ENCODE data around the gene ARL15. TPM values are rescaled to one million over a fixed set of nuclear protein-coding genes. Genes with fewer than 3 reads are reported as not detected.
A peak's percentile ranks its signal among the peaks of the same experiment; 100 is the strongest.

ARL15 gene
- total RNA-seq, 2 experiments from 2014 or later = 5.7 to 6.3 TPM

GRCh38 chr5:54030981-54031380 lies 279.4 kb downstream of the ARL15 start:
- POLR2A ChIA-PET = no interaction called here
- Mint-ChIP-seq H3K9me3 (no peaks in the 10 kb centered on the region), H3K36me3 (ENCODE audit: low read depth) (peaks cover 3% of the 10 kb centered on the region), H3K4me3 (no peak overlapping the region), H3K27ac (no peak overlapping the region), H3K4me1 (ENCODE audit: low read depth) (no peaks in the 10 kb centered on the region), H3K27me3 (no peaks in the 10 kb centered on the region)
- no peak for DNase-seq
- CTCF ChIA-PET = no interaction called here
- ATAC-seq = no peak
- TF ChIP-seq, protein P1, sequence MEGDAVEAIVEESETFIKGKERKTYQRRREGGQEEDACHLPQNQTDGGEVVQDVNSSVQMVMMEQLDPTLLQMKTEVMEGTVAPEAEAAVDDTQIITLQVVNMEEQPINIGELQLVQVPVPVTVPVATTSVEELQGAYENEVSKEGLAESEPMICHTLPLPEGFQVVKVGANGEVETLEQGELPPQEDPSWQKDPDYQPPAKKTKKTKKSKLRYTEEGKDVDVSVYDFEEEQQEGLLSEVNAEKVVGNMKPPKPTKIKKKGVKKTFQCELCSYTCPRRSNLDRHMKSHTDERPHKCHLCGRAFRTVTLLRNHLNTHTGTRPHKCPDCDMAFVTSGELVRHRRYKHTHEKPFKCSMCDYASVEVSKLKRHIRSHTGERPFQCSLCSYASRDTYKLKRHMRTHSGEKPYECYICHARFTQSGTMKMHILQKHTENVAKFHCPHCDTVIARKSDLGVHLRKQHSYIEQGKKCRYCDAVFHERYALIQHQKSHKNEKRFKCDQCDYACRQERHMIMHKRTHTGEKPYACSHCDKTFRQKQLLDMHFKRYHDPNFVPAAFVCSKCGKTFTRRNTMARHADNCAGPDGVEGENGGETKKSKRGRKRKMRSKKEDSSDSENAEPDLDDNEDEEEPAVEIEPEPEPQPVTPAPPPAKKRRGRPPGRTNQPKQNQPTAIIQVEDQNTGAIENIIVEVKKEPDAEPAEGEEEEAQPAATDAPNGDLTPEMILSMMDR (IDR thresholded peaks at IDR 0.05) = no peak
- intact Hi-C loops (cut with micrococcal nuclease) = no loop called here

GRCh38 chr5:54024466-54024865 lies 285.9 kb downstream of the ARL15 start:
- no peak overlapping the region for H3K4me3 Mint-ChIP-seq
- TF ChIP-seq, protein P1 (IDR thresholded peaks at IDR 0.05) = no peak
- ATAC-seq (no peak), DNase-seq (no peak)
- intact Hi-C loops (cut with micrococcal nuclease) = no loop called here
- ChIA-PET POLR2A (no interaction called here), CTCF (no interaction called here)
- H3K27ac Mint-ChIP-seq = no peak overlapping the region
- H3K9me3 Mint-ChIP-seq = no peaks in the 10 kb centered on the region
- H3K36me3 Mint-ChIP-seq (ENCODE audit: low read depth) = no peaks in the 10 kb centered on the region
- peaks cover 30% of the 10 kb centered on the region for H3K4me1 Mint-ChIP-seq (ENCODE audit: low read depth)
- H3K27me3 Mint-ChIP-seq = no peaks in the 10 kb centered on the region

DNA sequence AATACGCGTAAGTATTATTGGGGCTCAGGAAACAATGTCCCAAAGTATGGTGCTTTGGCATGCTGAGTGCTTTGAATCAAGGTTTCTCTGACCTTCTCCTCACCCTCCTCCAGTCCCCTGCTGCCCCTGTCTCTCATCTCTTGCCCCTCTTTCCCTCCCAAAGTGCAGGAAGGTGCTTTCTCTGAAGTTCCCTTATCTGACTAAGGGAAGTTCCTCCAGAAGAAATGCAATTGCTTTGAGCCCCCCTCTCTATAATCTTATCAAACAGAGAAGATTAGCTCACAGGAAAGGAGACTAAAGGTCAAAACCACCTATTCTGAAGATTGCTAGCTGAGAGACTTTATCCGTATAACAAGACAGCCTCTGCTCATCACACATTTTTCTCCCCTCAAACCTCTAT lies 288.1 kb downstream of the ARL15 start:
- Mint-ChIP-seq H3K9me3 (no peaks in the 10 kb centered on the region), H3K27ac (peak overlapping the region; percentile 97), H3K4me1 (ENCODE audit: low read depth) (peaks cover 30% of the 10 kb centered on the region), H3K27me3 (no peaks in the 10 kb centered on the region), H3K36me3 (ENCODE audit: low read depth) (peaks cover 2% of the 10 kb centered on the region), H3K4me3 (peak overlapping the region; percentile 73)
- intact Hi-C loops (cut with micrococcal nuclease) = no loop called here
- DNase-seq (no peak), ATAC-seq (peak; percentile 70)
- CTCF ChIA-PET = interaction anchor here (1.3 kb wide), 1 partner anchor 204 kb away, joined by 4 read pairs; no protein-coding TSS in a partner anchor
- POLR2A ChIA-PET = no interaction called here
- TF ChIP-seq, protein P1 (IDR thresholded peaks at IDR 0.05) = no peak

- Mint-ChIP-seq H3K27me3 (no peaks in the 10 kb centered on the region), H3K36me3 (ENCODE audit: low read depth) (peaks cover 2% of the 10 kb centered on the region), H3K4me3 (peak overlapping the region; percentile 73), H3K9me3 (no peaks in the 10 kb centered on the region), H3K4me1 (ENCODE audit: low read depth) (peaks cover 30% of the 10 kb centered on the region), H3K27ac (peak overlapping the region; percentile 97)
- intact Hi-C loops (cut with micrococcal nuclease) = no loop called here
- DNase-seq (peak; percentile 39), ATAC-seq (peak; percentile 79)
- CTCF ChIA-PET = no interaction called here
- POLR2A ChIA-PET = interaction anchor here (1.0 kb wide), 1 partner anchor 20 kb away, joined by 3 read pairs; no protein-coding TSS in a partner anchor
- TF ChIP-seq, protein P1 (IDR thresholded peaks at IDR 0.05) = no peak
Measured at GRCh38 chr5:54021431-54022164, 288.8 kb downstream of the ARL15 start.

DNA sequence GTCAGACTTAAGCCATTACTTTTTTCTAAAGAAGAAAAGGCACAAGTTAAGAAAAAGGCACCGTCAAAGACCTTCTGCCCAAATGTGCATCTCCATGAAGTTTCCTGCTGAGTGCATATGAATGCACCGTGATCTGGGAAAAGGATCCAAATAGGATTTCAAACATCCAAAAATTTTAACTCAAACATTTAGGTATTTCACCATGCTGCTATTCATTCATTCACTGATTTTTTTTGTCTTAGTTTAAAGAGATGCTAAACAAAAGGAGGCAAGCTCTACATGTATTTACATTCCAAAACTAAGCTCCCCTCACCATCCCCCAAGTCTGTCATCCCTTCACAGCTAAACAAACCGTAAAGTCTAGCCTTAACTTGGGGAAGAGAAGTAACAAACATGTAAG lies 291.9 kb downstream of the ARL15 start:
- Mint-ChIP-seq H3K36me3 (ENCODE audit: low read depth) (peaks cover 16% of the 10 kb centered on the region), H3K4me3 (no peak overlapping the region), H3K9me3 (peaks cover 9% of the 10 kb centered on the region), H3K4me1 (ENCODE audit: low read depth) (peaks cover 29% of the 10 kb centered on the region), H3K27me3 (no peaks in the 10 kb centered on the region), H3K27ac (no peak overlapping the region)
- ChIA-PET POLR2A (no interaction called here), CTCF (no interaction called here)
- DNase-seq (no peak), ATAC-seq (no peak)
- TF ChIP-seq, protein P1 (IDR thresholded peaks at IDR 0.05) = no peak
- intact Hi-C loops (cut with micrococcal nuclease) = no loop called here

All from activated CD8-positive, alpha-beta T cell treated with anti-CD3 and anti-CD28 coated beads for 36 hours (primary cell).